T follicular helper cell (primary cell): ENCODE data around the gene HADH.
"Not testable (repeated sequence)": the region's sequence is repeated elsewhere in the genome, so short reads cannot be mapped to it uniquely, and the experiment has no call there.

Experiments
- DNase-seq: peaks from one replicate; pipeline ENCODE4 v3.0.0-alpha.2; 2020; ENCODE audit warnings: low read depth

The HADH gene

GRCh38 chr4:107996949-107997788, 7.5 kb downstream of the HADH start:
- DNase-seq: no peak

GRCh38 chr4:107997794-107998193, 8.1 kb downstream of the HADH start:
- no peak for DNase-seq

- DNase-seq: no peak
Observed at GRCh38 chr4:107999932-108000539, 10.3 kb downstream of the HADH start.

GRCh38 chr4:108001540-108002135, 11.9 kb downstream of the HADH start:
- DNase-seq: no peak

GRCh38 chr4:108003982-108004515, 14.4 kb downstream of the HADH start:
- DNase-seq: no peak

GRCh38 chr4:108004646-108005045, 15.0 kb downstream of the HADH start:
- DNase-seq: no peak

- no peak for DNase-seq
Observed at GRCh38 chr4:108005807-108006206, 16.1 kb downstream of the HADH start.

- DNase-seq: no peak
Observed at GRCh38 chr4:108006361-108006760, 16.7 kb downstream of the HADH start.

GRCh38 chr4:108007984-108008383, 18.3 kb downstream of the HADH start:
- no peak for DNase-seq

GRCh38 chr4:108008721-108009120, 19.0 kb downstream of the HADH start:
- DNase-seq: no peak

GRCh38 chr4:108010167-108010566, 20.5 kb downstream of the HADH start:
- DNase-seq: no peak

GRCh38 chr4:108012382-108012781, 22.7 kb downstream of the HADH start:
- DNase-seq: not testable (repeated sequence)

GRCh38 chr4:108013327-108013726, 23.6 kb downstream of the HADH start:
- DNase-seq: no peak

- no peak for DNase-seq
Observed at GRCh38 chr4:108013955-108014354, 24.3 kb downstream of the HADH start.

- DNase-seq: peak; percentile 72
Observed at GRCh38 chr4:108018040-108018883, 28.6 kb downstream of the HADH start.

GRCh38 chr4:108018884-108019187, 29.1 kb downstream of the HADH start:
- no peak for DNase-seq

- no peak for DNase-seq
Observed at GRCh38 chr4:108024085-108024877, 34.6 kb downstream of the HADH start.

GRCh38 chr4:108024878-108025165, 35.1 kb downstream of the HADH start:
- DNase-seq: no peak

- DNase-seq: no peak
Observed at GRCh38 chr4:108029016-108029720, 39.5 kb downstream of the HADH start.

- no peak for DNase-seq
Observed at GRCh38 chr4:108029731-108030130, 40.0 kb downstream of the HADH start.

- peak; percentile 58 for DNase-seq
Observed at GRCh38 chr4:108030332-108030731, 40.6 kb downstream of the HADH start.
